Measurements from ENCODE around the gene ZNF865.

DNA sequence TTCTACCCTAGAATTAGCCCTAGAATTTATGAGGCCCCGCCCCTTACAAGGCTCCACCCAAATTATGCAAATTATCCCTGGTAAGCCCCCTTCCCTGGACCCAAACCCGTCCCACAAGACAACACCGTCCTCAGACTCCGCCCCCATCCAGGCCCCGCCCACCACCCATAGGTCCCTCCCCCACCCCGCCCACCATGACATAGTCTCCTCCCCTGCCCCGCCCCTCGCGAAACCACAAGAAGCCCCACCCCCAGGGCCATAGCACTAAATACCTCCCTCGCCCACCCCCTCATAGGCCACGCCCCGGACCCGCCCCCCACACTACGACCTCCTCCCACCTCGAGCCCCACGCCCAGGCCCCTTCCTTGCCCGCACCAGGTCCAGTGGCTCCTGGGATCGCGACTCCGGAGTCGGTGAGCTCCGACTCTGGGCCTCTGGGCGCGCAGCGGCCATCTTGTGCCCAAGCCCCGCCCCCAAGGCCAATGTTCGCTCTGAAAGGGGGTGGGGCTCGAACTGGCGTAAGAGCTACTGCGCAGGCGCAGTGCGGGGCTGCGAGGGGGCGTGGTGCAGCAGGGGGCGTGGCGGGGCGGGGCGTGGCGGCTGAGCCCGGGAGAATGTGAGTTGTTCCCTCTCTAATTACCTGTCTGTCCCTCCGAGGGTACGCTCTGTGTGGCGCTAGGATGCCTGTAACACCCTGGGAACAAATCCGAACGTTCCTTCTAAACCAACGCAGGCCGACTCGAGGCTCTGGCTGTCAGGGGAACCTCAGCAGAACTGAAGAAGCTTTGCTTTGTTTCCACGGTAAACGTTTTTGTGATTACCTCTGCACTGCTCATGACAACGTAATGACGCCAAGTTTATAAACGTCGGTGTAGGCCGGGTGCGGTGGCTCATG is 18.9 kb downstream of the ZNF865 start, which contains the start of gene ZNF784:
- TF ChIP-seq POLR2A (IDR thresholded peaks at IDR 0.05) (no peak), CTCF (IDR thresholded peaks at IDR 0.05) (no peak)

Measured in lower leg skin (tissue), 3 donors.